COLO829 (cell line): ENCODE measurements around the gene CFAP57.
A peak's percentile ranks its signal among the peaks of the same experiment; 100 is the strongest.

ENCODE experiments used
- DNase-seq: peaks from one replicate; pipeline ENCODE4 v3.0.0; 2012; ENCODE audit warnings: low spot score

Gene CFAP57

DNA sequence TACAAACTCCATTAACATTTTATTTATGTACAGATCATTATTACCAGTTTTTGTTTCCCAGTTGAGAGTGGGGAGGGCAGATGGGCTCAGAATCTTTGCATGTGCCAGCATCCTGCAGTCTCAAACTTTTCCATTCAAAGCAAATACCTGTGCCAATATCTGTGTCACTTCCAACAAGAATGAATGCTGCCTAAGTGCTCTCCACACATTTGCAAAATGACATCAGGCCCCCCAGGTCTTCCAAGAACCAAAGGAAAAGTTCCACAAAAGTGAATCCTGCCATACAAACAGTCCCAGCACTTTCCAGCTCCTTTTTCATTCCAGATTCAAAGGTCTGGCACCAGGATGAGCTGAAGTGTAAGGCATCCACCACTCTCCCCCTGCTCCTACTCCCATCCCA lies 127.0 kb downstream of the CFAP57 start:
- no peak for DNase-seq

DNA sequence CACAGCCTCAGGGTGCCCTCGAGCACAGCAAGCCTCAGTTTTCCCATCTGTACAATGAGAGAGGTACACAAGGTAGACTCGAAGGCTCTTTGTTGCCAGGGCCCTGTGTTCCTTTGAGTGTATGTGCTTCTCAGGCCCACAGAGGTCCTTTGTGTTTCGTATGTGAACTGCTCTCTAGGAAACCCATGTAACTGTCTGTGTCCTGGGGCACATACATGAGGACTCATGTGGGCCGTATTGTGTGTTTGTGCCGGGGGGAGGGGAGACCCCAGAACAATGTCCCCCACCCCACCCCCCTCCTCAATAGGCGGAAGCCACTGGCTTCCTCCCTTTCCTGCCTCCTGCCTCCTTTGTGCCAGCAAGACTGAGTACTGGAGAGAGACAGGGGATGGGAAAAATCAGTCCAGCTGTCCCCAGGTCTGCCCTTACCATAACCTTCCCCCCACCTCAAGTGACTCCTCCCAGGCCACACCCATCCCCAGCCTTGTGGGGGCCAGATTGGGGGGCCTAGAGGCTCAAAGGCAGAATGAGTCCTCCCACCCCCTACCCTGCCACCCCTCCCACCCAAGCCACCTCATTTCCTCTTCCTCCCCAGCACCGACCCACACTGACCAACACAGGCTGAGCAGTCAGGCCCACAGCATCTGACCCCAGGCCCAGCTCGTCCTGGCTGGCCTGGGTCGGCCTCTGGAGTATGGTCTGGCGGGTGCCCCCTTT lies 128.4 kb downstream of the CFAP57 start, which contains the start of gene TIE1:
TIE1 (plus strand) TSS at position 605 of the 717 bp plus-strand sequence; CDS start at position 695, 90 bp downstream.
- no peak for DNase-seq

DNA sequence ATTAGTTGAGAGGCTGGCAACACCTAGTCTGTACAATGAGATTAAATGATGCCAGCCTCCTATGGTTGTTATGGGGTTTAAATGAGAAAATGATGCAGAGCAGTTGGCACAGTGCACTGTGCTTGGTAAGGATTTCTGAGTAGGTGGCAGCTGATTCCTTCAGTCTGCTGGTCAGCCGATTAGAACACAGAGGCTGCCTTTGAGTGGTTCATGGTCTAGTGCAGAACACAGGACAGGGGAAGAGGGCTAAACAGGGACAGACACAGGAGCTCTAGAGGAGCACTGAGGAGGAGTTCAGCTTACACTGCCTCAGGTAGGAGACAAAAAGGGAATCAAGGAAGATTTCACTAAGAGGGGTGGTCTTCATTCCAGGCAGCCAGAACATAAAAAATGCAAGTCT lies 130.1 kb downstream of the CFAP57 start:
- peak; percentile 42 for DNase-seq

DNA sequence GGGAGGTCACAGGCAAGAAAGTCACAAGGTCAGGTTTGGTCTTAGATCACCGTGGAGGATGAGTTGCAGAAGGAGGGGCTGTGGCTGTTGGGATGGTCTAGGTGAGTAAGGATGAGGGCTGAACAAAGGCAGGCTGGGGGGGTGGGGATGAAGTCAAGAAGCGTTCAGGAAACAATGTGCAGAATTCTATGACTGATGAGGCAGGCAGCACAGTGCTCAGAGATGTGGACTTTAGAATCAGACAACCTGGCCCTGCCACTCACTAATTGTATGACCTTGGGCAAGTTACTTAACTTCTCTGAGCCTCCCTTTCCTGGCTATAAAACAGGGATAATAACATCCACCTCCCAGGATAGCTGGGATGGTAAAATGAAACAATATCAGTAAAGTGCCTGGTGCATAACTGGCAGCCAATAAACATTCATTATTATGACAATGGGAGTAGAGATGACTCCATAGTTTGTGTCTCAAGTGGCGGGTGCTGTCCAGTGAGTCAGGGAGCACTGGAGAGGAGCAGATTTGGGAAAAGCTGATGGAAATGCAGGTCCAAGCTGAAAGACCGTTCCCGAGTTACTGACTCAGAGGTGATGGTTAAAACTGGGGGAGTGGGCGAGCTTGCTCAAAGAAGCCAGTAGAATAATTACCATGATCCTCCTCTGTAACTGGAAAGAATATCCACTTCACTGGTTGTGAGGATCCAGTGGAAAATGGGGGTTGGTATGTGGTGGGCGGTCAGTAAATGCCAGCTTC lies 130.8 kb downstream of the CFAP57 start:
- no peak for DNase-seq

DNA sequence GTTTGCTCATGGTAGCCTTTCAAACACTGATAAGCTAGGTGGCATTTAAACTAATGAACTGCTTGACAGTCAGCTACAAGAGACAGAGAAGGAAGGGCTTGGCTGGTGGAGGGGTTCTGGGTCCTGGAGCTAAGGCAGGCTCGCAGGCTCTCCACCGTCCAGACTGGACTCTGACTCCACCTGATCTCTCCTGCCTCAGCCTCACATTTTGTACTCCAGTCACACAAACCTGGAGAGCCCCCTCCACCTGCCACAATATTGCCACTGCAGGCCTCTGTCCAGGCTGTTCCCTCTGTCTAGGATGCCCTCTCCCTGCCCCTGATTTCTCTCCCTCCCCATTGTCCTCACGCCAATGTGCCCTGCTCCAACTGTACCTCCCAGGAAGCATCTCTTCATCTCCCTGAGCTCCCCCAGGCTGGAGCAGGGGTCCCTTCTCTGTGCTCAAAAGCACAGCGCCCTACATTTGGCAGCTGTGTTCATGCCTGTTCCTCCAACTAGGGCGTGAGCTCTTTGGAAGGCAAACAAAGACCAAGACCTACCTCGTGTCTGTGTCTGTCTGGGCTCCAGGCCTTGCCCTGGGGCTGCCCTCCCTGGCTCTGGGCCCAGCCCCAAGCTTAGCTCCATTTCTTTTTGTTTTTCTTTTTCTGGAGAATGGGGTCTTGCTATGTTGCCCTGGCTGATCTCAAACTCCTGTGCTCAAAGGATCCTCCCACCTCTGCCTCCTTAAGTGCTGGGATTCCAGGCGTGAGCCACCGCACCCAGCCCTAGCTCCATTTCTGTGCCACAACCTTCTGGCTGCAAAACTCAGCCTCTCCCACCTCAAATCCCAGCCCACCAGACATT lies 131.6 kb downstream of the CFAP57 start:
- no peak for DNase-seq
